CD14-positive monocyte (primary cell): ENCODE results near the gene APOB. TPM values are rescaled to one million over a fixed set of nuclear protein-coding genes. Genes with fewer than 3 reads are reported as not detected.

Experiments
- DNase-seq, 3 donors: peaks; one replicate each; pipeline ENCODE4 v3.0.0-alpha.2; 2011 to 2022
- H2AFZ ChIP-seq: 2 replicates; pipeline ENCODE4 v1.6.0; 2012; ENCODE audit warnings: mild to moderate bottlenecking, low read depth, low read length, inconsistent platforms; ENCODE audit not compliant: insufficient read depth, poor library complexity, severe bottlenecking
- H3K27ac ChIP-seq, 2 donors: 1 replicate in 1 of 2; 2 replicates in 1 of 2; pipeline ENCODE4 v1.5.1; 2012 to 2013; ENCODE audit warnings: low read length in 2 of 2, control low read depth in 1 of 2, inconsistent platforms in 1 of 2, low read depth in 1 of 2, mild to moderate bottlenecking in 1 of 2
- H3K27me3 ChIP-seq, 2 donors: one replicate each; pipeline versions ENCODE4 v1.6.0 to v1.6.1; 2011 to 2013; ENCODE audit warnings: low read length in 2 of 2; ENCODE audit not compliant: control insufficient read depth in 2 of 2, insufficient read depth in 2 of 2
- H3K36me3 ChIP-seq, 2 donors: replicated peaks in 1 of 2; 1 replicate in 1 of 2; 2 replicates in 1 of 2; pipeline versions ENCODE4 v1.5.1 to v1.6.1; 2012 to 2013; ENCODE audit warnings: low read length in 2 of 2, control low read depth in 1 of 2, inconsistent platforms in 1 of 2, mild to moderate bottlenecking in 1 of 2; ENCODE audit not compliant: insufficient read depth in 2 of 2, control insufficient read depth in 1 of 2
- H3K4me1 ChIP-seq, 2 donors: 1 replicate in 1 of 2; 2 replicates in 1 of 2; pipeline versions ENCODE4 v1.5.1 to v1.6.1; 2012 to 2013; ENCODE audit warnings: low read length in 2 of 2, control low read depth in 1 of 2, inconsistent platforms in 1 of 2, mild to moderate bottlenecking in 1 of 2, moderate library complexity in 1 of 2; ENCODE audit not compliant: insufficient read depth in 2 of 2, control insufficient read depth in 1 of 2
- H3K4me2 ChIP-seq: replicated peaks from 2 replicates; pipeline ENCODE3; 2012; ENCODE audit warnings: low read length, moderate library complexity, mild to moderate bottlenecking; ENCODE audit not compliant: poor library complexity, severe bottlenecking; ENCODE audit errors: extremely low read depth
- H3K4me3 ChIP-seq, 3 experiments: fragments of 200-600 bp in 1 of 3; sonication (generic) in 1 of 3; replicated peaks in 1 of 3; 1 replicate in 2 of 3; 2 replicates in 1 of 3; pipeline ENCODE4 v1.5.1; 2011 to 2013; ENCODE audit warnings: low read length in 3 of 3, mild to moderate bottlenecking in 3 of 3, control low read depth in 2 of 3, low read depth in 2 of 3, inconsistent platforms in 1 of 3, moderate library complexity in 1 of 3
- H3K79me2 ChIP-seq: 2 replicates; pipeline ENCODE4 v1.6.0; 2012; ENCODE audit warnings: mild to moderate bottlenecking, control low read depth, inconsistent platforms, low read length, moderate library complexity; ENCODE audit not compliant: insufficient read depth
- H3K9ac ChIP-seq: 2 replicates; pipeline ENCODE4 v1.6.0; 2017; ENCODE audit warnings: low read length, mild to moderate bottlenecking; ENCODE audit not compliant: insufficient read depth, poor library complexity, severe bottlenecking
- H3K9me3 ChIP-seq, 2 donors: replicated peaks in 1 of 2; 1 replicate in 1 of 2; 2 replicates in 1 of 2; pipeline versions ENCODE4 v1.5.1 to v1.6.1; 2012 to 2013; ENCODE audit warnings: low read length in 2 of 2, control low read depth in 1 of 2; ENCODE audit not compliant: control insufficient read depth in 1 of 2, insufficient read depth in 1 of 2
- H4K20me1 ChIP-seq: 2 replicates; pipeline ENCODE4 v1.6.0; 2012; ENCODE audit warnings: mild to moderate bottlenecking, low read length, control low read depth, moderate library complexity; ENCODE audit not compliant: insufficient read depth
- H3K27ac Mint-ChIP-seq, 7 donors: one replicate each; pipeline ENCODE4 v1.8.0; 2020; ENCODE audit warnings: mild to moderate bottlenecking in 7 of 7, mixed read lengths in 7 of 7, moderate library complexity in 6 of 7, inconsistent platforms in 2 of 7
- H3K27me3 Mint-ChIP-seq, 3 donors: one replicate each; pipeline ENCODE4 v1.8.0; 2021 to 2022; ENCODE audit warnings: low read depth in 3 of 3, mild to moderate bottlenecking in 3 of 3, mixed read lengths in 3 of 3, moderate library complexity in 3 of 3, inconsistent platforms in 1 of 3
- H3K36me3 Mint-ChIP-seq, 2 donors: one replicate each; pipeline ENCODE4 v1.8.0; 2020; ENCODE audit warnings: mixed read lengths in 2 of 2, inconsistent platforms in 1 of 2, mild to moderate bottlenecking in 1 of 2
- H3K4me1 Mint-ChIP-seq: one replicate; pipeline ENCODE4 v1.8.0; 2020; ENCODE audit warnings: mild to moderate bottlenecking, mixed read lengths
- H3K4me3 Mint-ChIP-seq, 2 donors: one replicate each; pipeline ENCODE4 v1.8.0; 2020; ENCODE audit warnings: mild to moderate bottlenecking in 2 of 2, mixed read lengths in 2 of 2, moderate library complexity in 1 of 2
- H3K9me3 Mint-ChIP-seq, 7 donors: one replicate each; pipeline ENCODE4 v1.8.0; 2020 to 2022; ENCODE audit warnings: mixed read lengths in 7 of 7, mild to moderate bottlenecking in 6 of 7, moderate library complexity in 6 of 7, inconsistent platforms in 2 of 7
- WGBS: methylation state at CpG from one replicate; pipeline ENCODE4 v1.1.5; 2013; ENCODE audit warnings: missing lambda C conversion rate; ENCODE audit not compliant: insufficient coverage; 5-methylcytosine and 5-hydroxymethylcytosine counted together
- intact Hi-C, 2 donors: fragments of 100-400 bp; cut with micrococcal nuclease; formaldehyde crosslinking; loops; one replicate each; pipeline versions ENCODE4 v1.15.0 to v1.15.1; 2023
- polyA plus RNA-seq, 3 donors: library from polyadenylated mRNA; depleted of rRNA in 1 of 3; unstranded in 2 of 3; stranded (reverse) in 1 of 3; fragments of 300-500 nt in 2 of 3; fragments of >200 nt in 1 of 3; fragmentation: Illumina TruSeq in 2 of 3; gene quantifications; 1 replicate in 2 of 3; 2 replicates in 1 of 3; pipeline ENCODE4 v1.2.3, GENCODE V29; 2012 to 2021
- TF ChIP-seq, protein P1 (sequence below): fragments of 200-600 bp; IDR thresholded peaks from one replicate; pipeline ENCODE4 v1.8.0; 2022; ENCODE audit warnings: antibody characterized with exemption, mild to moderate bottlenecking

APOB gene
- polyA plus RNA-seq, 3 donors, result 0.02 TPM; not detected in 2

DNA sequence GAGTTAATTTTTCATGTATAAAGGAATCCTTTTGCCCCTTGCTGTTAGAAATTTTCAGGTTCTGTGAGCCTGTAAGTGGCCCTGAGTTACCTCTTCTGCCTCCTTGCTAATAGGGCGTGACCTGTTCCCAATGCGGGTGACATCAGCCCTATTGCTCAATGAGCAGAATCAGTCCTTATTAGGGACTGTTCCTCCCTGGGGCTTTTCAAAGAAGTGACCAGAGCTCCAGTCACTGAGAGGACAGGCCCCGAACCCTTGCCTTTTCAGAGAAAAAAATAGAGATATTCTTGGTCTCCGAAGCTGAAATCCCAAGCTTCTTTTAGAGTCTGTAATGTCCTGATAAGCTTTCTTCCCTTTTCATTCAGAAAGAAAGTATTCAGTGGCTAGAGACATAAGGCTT lies 8.2 kb upstream of the APOB start:
- TF ChIP-seq, protein P1, sequence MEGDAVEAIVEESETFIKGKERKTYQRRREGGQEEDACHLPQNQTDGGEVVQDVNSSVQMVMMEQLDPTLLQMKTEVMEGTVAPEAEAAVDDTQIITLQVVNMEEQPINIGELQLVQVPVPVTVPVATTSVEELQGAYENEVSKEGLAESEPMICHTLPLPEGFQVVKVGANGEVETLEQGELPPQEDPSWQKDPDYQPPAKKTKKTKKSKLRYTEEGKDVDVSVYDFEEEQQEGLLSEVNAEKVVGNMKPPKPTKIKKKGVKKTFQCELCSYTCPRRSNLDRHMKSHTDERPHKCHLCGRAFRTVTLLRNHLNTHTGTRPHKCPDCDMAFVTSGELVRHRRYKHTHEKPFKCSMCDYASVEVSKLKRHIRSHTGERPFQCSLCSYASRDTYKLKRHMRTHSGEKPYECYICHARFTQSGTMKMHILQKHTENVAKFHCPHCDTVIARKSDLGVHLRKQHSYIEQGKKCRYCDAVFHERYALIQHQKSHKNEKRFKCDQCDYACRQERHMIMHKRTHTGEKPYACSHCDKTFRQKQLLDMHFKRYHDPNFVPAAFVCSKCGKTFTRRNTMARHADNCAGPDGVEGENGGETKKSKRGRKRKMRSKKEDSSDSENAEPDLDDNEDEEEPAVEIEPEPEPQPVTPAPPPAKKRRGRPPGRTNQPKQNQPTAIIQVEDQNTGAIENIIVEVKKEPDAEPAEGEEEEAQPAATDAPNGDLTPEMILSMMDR, result no peak
- Mint-ChIP-seq H3K27ac (no peak overlapping the region), H3K4me1 (no peaks in the 10 kb centered on the region), H3K9me3 (no peaks in the 10 kb centered on the region), H3K36me3 (no peaks in the 10 kb centered on the region), H3K27me3 (peaks cover 3 to 6% (median 4%) of the 10 kb centered on the region in 3 donors), H3K4me3 (no peak overlapping the region)
- H3K9ac ChIP-seq, result no peak overlapping the region
- H3K27ac ChIP-seq, result no peak overlapping the region
- WGBS, result 60% methylated on average over 3 of the region's 4 CpGs
- H3K36me3 ChIP-seq, result no peaks in the 10 kb centered on the region
- no peaks in the 10 kb centered on the region for H3K4me1 ChIP-seq
- H3K79me2 ChIP-seq, result no peaks in the 10 kb centered on the region
- no peak for DNase-seq
- H2AFZ ChIP-seq, result no peak overlapping the region
- no peaks in the 10 kb centered on the region for H3K9me3 ChIP-seq
- intact Hi-C loops, result no loop called here
- H4K20me1 ChIP-seq, result no peaks in the 10 kb centered on the region
- H3K4me2 ChIP-seq, result no peak overlapping the region
- H3K4me3 ChIP-seq, result no peak overlapping the region
- H3K27me3 ChIP-seq, result no peaks in the 10 kb centered on the region

DNA sequence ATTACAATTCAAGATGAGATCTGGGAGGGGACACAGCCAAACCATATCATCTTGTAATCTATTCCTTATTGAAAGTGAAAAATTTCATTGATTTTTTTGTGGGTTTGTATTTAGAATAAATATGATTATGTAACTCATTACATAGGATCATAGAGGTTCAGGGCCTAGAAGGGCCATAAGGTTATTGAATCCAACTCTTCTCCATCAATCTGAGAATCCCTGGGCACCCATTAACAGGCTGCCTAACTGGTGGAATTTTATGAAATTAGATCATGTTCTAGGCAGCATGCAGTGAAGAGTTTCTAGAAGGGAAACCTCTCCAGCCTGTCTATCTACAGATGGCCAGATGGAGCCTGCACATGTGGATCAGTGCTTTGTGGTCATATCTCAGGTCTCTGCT lies 6.3 kb upstream of the APOB start:
- H3K4me1 ChIP-seq, result no peaks in the 10 kb centered on the region
- no peak for DNase-seq
- H4K20me1 ChIP-seq, result no peaks in the 10 kb centered on the region
- intact Hi-C loops, result no loop called here
- H3K79me2 ChIP-seq, result no peaks in the 10 kb centered on the region
- H3K27ac Mint-ChIP-seq, result no peak overlapping the region
- no peaks in the 10 kb centered on the region for H3K36me3 ChIP-seq
- H3K9ac ChIP-seq, result no peak overlapping the region
- peaks cover 4 to 7% (median 6%) of the 10 kb centered on the region in 3 donors for H3K27me3 Mint-ChIP-seq
- no peak overlapping the region for H2AFZ ChIP-seq
- no peak overlapping the region for H3K4me2 ChIP-seq
- H3K36me3 Mint-ChIP-seq, result no peaks in the 10 kb centered on the region
- no peaks in the 10 kb centered on the region for H3K9me3 ChIP-seq
- no peaks in the 10 kb centered on the region for H3K4me1 Mint-ChIP-seq
- H3K9me3 Mint-ChIP-seq, result no peaks in the 10 kb centered on the region
- H3K27me3 ChIP-seq, result no peaks in the 10 kb centered on the region
- H3K27ac ChIP-seq, result no peak overlapping the region
- TF ChIP-seq, protein P1, result no peak
- H3K4me3 ChIP-seq, result no peak overlapping the region
- no peak overlapping the region for H3K4me3 Mint-ChIP-seq
